K562 treated with DMSO at 1 percent for 12 hours (cell line): ENCODE measurements around the gene VAMP8. TPM values are rescaled to one million over a fixed set of nuclear protein-coding genes. Genes with fewer than 3 reads are reported as not detected.

Experiments used
- total RNA-seq: library from RNA; unstranded; fragments of 300-600 nt; gene quantifications from 2 replicates; pipeline ENCODE4 v1.2.3, GENCODE V29; 2022; ENCODE audit not compliant: insufficient read depth

VAMP8 gene
- 157 and 192 TPM in 2 replicates for total RNA-seq

DNA sequence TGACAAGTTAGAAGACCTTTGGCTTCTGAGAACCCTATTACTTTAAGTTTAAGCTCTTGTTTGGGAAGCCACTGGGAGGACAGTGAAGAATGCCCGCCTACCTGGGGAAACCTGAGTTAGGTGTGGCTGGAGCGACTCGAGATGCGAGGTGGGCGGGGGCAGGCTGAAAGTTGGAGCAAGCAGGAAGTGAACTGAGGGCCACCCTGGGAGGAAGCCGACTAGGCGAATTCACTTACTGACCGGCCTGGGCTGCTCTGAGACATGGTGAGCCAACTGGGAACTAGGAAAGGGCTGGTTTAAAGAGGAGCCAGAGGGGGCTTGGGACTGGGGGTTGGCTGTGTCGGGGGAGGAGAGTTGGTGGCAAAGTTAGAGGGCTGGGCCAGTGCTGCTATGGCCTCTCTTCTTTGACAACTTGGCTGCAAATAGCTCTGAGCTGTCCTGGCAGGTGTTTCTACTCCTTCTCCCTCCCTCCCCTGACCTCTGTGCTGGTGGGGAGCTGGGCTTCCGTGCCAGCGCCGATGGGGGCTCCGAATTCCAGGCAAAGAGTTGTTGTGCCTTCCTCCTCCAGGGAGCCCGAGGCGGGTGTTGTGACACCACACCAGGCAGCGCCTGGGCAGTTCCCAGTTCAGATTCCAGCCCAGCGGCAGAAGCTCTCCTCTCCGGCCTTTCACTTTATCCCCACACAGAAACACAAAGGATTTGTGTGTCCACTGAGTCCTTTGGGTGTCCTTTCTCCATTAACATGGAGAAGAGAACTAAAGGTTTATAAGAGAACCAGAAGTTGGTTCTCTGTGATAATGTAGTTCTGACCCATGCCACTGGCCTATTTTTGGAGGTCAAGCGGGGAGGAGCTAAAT is at the start of gene VAMP8:
VAMP8 (plus strand) TSS at position 201 of the 857 bp plus-strand sequence; CDS start at position 262, 61 bp downstream.

DNA sequence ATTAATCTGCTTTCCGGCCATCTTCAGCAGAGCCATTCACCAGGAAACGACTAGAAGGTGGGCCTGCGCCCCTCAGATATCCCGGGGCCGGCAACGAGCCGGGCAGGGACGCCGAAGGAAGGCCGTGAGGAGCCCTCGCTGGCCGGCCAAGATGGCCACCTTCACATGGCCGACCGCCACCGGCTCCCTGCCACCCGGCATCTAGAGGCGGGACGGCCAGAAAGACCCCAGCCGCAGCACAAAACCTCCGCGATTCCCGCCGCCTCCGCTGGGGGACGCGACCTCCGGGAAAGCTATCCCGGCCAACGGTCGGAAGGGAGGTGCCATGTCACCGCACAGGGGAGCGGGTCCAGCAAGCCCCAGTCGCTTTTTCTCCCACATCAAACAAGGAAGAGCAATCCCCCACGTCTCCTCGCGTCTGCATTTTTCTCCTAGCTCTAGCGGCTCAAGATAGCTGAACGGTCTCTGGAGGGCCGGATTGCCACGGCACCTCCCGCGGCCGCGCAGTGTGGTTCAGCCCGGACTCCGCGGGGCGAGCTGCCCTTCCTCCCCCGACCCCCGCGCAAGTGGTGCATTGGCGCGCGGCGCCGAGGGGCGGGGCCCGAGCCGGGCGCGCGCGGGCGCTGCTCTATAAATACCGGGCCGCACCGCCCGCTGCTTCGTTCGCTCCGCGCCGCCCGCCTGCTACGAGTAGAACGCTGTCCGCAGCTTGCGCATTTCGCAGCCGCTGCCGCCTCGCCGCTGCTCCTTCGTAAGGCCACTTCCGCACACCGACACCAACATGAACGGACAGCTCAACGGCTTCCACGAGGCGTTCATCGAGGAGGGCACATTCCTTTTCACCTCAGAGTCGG is 38.7 kb upstream of the VAMP8 start, which contains the start of gene MAT2A:
MAT2A (plus strand) TSS at position 662 of the 854 bp plus-strand sequence; CDS start at position 782, 120 bp downstream.

DNA sequence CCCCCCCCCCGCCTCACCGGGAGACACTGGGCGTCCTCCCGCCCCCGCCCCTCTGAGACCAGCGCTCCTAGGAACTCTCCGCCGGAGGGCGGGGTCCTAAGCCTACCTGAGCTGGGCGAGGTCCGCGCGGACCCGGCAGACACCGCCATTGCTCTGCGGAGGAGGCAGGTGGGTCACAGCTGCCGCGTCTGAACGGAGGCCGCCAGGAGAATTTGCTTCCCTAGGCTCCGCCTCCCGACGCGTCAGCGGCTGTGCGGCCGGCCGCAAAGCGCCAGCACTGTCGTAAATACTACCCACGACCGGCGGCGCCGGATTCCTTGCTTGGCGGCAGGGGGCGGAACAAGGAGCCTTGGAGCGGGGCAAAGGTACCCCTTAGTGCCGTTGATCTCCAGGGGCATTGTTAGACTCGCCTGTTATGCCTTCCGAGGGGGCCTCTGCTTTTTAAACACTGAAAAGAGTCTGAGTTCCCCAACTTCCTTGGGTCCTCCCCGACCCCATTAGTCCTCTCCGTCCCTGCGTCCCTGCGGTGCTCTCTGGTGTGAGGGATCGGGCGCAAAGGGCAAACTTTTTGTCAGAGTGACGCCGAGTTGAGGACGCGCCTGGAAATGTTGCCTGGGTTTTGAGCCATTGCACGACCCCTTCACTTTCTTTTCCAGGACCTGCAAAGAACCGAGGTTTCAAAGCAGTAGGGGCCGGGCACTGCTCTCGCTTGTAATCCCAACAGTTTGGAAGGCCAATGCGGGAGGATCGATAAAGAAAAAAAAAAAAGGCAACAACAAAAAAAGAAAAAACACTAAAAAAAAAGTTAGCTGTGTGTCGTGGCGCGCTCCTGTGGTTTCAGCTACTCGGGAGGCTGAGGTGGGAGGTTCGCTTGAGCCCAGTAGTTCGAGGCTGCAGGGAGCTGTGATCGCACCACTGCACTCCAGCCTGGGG is 15.8 kb upstream of the VAMP8 start, which contains the start of gene GGCX:
GGCX (minus strand) TSS at position 214 of the 933 bp plus-strand sequence; CDS start at position 149, 65 bp downstream.

DNA sequence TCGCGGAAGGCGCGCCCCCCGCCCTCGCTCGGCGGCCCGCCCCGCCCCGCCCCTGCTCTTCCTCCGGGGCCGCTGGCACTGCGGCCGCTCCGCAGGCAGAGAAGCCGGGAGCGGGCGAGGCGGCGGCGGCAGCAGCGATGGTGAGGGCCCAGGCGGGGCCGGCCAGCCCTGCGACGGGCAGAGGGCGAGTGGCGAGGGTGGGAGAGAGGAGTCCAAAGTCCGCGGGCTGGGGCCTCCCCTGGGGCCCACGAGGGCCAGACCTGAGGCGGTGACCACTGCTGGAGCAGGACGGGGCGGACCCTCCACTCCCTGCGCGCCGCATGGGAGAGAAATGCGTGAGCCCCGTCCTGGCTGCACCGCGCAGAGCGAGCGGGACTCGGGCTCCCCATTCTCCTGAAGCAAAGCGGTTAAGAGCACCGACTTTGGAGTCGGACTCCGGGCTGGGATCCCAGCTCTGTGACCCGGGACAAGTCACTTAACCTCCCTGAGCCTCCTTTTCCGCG is 7.0 kb downstream of the VAMP8 start, which contains the start of gene VAMP5:
VAMP5 (plus strand) TSS at position 78 of the 503 bp plus-strand sequence; CDS start at position 138, 60 bp downstream.

DNA sequence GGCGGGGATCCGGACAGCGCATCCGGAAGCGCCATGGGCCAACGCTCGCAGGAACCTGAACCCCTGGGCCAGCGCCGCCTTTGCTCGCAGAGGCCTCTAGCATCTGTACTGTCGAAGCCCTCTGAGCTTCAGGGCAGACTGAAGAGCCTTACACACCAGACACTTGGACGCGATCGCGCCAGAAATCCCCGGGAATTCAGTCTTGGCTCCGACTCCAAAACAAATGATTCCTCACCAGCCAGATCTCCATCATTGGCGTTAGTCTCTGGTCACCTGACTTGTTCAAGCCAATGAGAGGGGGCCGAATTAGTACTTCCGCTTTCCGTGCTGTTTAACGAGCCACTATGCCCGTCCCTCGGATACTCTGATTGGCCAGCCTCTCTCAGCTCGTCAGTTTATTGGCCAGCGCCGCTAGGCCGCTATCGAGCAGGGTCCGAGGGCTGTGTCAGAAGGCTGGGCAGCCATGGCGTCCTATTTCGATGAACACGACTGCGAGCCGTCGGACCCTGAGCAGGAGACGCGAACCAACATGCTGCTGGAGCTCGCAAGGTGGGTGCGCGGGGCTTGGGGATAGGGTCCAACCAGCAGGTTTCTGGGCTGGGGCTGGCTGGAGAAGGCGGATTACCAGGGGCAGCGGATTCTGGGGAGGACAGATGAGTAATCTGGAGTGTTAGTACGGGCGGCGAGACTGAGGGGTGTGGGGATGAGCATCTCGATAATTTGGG is 18.1 kb downstream of the VAMP8 start, which contains the start of gene RNF181:
RNF181 (plus strand) TSS at position 445 of the 725 bp plus-strand sequence; CDS start at position 464, 19 bp downstream.

DNA sequence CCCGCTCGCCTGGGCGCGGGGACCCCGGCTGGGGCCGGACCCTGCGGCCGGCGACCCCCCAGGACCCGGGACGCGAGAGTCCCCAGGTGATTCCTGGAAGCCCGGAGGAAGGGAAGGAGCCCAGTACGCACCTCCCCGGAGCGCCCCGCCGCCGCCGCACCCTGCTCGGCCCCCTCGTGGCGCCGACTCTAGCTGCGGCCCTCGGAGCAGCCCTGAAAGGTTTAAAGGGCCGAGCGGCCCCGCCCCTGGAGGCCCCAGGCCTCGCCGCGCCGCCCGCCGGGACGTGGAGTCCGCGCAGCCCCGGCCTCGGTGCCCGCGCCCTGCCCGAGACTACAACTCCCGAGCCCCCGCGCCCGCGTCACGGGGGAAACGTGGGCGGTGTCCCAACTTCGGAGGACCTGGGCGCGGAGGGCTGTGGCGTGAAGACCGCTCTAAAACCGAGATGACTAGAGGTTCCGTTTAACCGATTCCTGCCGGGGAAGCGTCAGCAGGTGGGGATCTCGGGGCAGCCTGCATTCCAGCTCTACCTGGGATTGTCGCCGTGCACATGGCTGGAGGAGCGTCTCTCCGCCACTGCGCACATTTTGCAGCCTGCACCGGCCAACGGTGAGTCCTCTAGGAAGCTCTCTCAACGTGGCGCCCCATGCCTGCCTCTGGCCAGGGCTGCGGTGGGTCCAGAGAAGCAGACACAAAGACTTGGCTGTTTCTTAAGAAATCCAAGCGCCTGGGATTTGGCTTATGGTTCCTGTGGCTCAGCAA is 25.3 kb downstream of the VAMP8 start, which contains the start of gene TMEM150A:
TMEM150A (minus strand) TSS at position 223 of the 759 bp plus-strand sequence. CDS start 750 bp downstream, outside the sequence.

DNA sequence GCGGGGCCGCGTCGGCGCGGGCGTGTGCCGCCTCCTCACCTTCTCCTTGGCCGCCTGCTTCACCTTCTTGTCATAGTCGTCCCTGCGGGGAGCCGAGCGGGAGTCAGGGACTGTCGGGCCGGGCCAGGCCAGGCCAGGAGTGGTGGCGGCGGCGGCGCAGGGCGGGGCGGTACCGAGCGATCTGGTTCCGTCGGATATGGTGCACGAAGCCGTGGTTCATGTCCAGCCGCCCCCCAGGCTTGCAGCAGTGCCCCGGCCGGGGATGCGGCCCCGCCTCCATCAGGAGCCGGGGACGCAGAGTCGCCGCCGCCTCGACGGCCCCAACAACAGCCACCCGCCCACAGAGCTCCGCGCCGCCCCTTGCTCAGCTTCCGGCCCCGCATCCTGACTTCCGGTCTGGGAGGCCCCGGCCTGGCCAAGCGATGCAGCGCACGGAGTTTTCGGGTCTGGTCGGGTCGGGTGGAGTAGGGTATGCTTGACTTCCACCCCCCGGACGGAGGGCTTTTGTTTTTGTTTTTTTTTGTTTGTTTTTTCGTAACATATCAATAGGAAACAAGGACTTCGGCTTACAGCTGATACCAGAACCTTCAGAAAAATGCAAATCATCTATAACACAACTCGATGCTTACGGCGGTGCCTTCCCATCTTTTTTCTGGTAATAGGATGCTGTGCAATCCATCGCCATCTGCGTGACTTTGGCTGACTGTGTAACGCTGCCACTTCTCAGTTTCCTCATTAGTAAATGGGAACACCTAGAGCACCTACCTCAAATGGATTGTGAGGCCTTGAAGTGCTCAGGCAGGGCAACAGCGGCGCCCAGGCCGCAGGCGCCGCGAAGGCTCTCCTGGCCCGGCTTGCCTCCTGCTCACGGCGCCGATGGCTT is 34.6 kb downstream of the VAMP8 start, which contains the start of gene C2orf68:
C2orf68 (minus strand) TSS at position 362 of the 883 bp plus-strand sequence; CDS start at position 280, 82 bp downstream.

Other genes with a start within 250 kb of the VAMP8 start
- 17.3 and 68.1 TPM in 2 replicates for gene TGOLN2, start 249.6 kb upstream of the VAMP8 start, total RNA-seq
- gene RETSAT, start 223.1 kb upstream of the VAMP8 start, total RNA-seq, result 20.0 and 38.5 TPM in 2 replicates
- gene ELMOD3, start 222.8 kb upstream of the VAMP8 start, total RNA-seq, result 17.5 and 31.3 TPM in 2 replicates
- 80.0 and 155 TPM in 2 replicates for gene CAPG, start 167.2 kb upstream of the VAMP8 start, total RNA-seq
- not detected in 2 replicates for gene SH2D6, start 158.9 kb upstream of the VAMP8 start, total RNA-seq
- 65.4 and 197 TPM in 2 replicates for gene MAT2A, start 38.4 kb upstream of the VAMP8 start, total RNA-seq
- gene GGCX, start 16.1 kb upstream of the VAMP8 start, total RNA-seq, result 12.8 and 25.0 TPM in 2 replicates
- 3.6 TPM in 1 of 2 replicates, not detected in the other for gene VAMP5, start 6.8 kb downstream of the VAMP8 start, total RNA-seq
- gene RNF181, start 18.2 kb downstream of the VAMP8 start, total RNA-seq, result 250 and 334 TPM in 2 replicates
- gene TMEM150A, start 25.1 kb downstream of the VAMP8 start, total RNA-seq, result 18.0 and 19.7 TPM in 2 replicates
- 26.1 and 53.7 TPM in 2 replicates for gene C2orf68, start 34.5 kb downstream of the VAMP8 start, total RNA-seq
- gene USP39, start 38.6 kb downstream of the VAMP8 start, total RNA-seq, result 60.4 and 106 TPM in 2 replicates
- gene SFTPB, start 90.6 kb downstream of the VAMP8 start, total RNA-seq, result not detected in 2 replicates
- gene GNLY, start 116.8 kb downstream of the VAMP8 start, total RNA-seq, result not detected in 2 replicates
- gene ATOH8, start 176.4 kb downstream of the VAMP8 start, total RNA-seq, result not detected in 2 replicates